Measurements from ENCODE around the gene PAIP2B. TPM values are rescaled to one million over a fixed set of nuclear protein-coding genes. Genes with fewer than 3 reads are reported as not detected.

Gene PAIP2B
- total RNA-seq, 1 experiment from 2014 or later = 0.34 TPM

DNA sequence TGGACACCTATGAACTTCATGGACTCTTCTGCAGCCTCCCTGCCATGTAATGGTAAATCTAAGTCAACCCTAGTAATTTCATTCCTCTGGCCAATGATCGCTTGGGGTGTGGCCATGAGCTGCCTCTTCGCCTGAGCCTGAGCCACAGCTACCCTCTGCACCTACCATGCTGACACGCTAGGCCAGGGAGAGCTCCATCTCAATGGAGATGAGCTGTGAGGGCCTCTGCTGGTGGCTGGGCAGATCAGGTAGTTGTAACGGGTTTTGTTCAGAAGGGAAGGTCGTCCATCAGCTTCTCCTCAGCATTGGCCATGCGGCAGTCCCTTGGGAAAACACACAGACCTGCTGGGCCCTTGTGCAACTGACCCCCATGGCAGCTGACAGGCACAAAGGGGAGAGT is 72.1 kb downstream of the PAIP2B start:
- H3K36me3 ChIP-seq = peaks cover 14% of the 10 kb centered on the region
- no peaks in the 10 kb centered on the region for H3K4me1 ChIP-seq (replicated peaks)
- H3K4me3 ChIP-seq = no peak overlapping the region
- no peak for DNase-seq (ENCODE audit: low read depth in 1 of 2, low spot score in 2 of 2)
- H3K9me3 ChIP-seq (replicated peaks) = no peaks in the 10 kb centered on the region
- H3K27ac ChIP-seq = no peak overlapping the region
- H3K27me3 ChIP-seq (replicated peaks) = no peaks in the 10 kb centered on the region

DNA sequence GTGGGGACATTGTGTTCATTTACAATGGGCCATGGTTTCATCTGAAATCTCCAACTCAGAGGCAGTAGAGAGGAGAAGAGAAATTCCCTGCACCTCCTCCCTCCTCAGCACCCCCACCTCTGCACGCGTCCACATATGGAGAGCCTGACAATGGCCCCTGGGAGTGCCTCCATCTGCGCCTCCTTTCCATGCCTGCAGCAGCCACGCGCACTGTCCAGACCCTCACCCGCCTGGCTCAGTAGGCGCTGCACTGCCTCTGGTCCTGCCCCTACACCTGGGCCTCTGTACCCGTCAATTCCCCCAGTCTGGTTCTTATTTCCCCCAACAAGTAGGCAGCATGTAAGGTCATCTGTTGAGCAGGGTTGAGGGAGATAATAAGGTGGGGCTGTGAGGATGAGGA is 72.6 kb downstream of the PAIP2B start:
- H3K27me3 ChIP-seq (replicated peaks) = no peaks in the 10 kb centered on the region
- no peak for DNase-seq (ENCODE audit: low read depth in 1 of 2, low spot score in 2 of 2)
- no peaks in the 10 kb centered on the region for H3K9me3 ChIP-seq (replicated peaks)
- H3K4me1 ChIP-seq (replicated peaks) = no peaks in the 10 kb centered on the region
- no peak overlapping the region for H3K27ac ChIP-seq
- H3K36me3 ChIP-seq = peaks cover 18% of the 10 kb centered on the region
- H3K4me3 ChIP-seq = no peak overlapping the region

DNA sequence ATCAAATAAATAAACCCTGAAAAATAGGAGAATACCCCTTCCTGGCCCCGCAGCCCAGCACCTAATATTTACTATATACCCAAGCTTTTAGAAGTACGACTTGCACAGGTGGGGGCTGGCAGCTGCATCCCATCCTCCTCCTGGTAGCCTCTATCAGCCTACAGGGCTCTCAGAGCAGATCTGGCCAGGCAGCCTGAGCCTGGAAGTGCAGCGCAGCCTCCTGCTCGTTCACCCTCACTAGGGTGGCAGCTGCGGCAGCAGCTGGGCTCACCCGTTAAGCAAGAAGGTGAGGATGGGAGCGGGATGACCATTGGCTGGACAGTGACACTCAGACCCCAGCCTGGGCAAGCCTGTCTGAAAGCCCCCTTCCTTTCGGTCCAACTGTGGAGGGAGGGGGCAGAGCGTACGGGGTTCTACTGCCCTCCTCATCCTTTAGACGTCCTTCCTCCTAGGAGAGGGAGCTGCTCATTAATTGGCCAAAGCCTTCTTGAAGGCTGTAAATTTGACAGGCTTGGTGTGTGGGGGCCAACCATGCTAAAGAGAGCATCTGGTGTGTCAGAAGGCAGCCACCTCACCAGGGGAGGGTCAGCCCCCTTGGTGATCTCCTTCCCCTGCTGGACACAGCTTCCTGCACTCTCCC is 73.2 kb downstream of the PAIP2B start:
- Histone ChIP-seq H3K27ac (no peak overlapping the region), H3K4me1 (replicated peaks) (no peaks in the 10 kb centered on the region), H3K36me3 (peaks cover 24% of the 10 kb centered on the region), H3K27me3 (replicated peaks) (no peaks in the 10 kb centered on the region), H3K4me3 (no peak overlapping the region), H3K9me3 (replicated peaks) (no peaks in the 10 kb centered on the region)
- DNase-seq (ENCODE audit: low read depth in 1 of 2, low spot score in 2 of 2) = no peak

DNA sequence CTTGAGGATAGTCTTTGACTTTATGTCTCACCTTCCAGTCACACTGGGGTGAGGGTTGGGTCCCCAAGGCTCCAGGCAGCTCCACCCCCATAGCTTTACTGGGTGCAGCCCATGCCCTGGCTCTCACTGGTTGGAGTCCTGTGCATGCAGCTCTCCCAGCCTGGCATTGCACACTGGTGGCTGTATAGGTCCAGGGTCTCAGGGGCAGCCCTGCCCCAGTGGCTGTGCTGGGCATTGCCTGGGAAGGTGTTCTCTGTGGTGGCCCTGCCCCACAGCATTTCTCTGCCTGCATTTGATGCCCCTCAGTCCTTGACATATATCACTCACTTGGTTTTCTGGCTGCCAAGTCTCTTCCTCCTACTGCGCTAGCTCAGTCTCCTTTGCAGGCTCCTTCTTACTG is 75.3 kb downstream of the PAIP2B start:
- Histone ChIP-seq H3K9me3 (replicated peaks) (no peaks in the 10 kb centered on the region), H3K27me3 (replicated peaks) (no peaks in the 10 kb centered on the region), H3K4me3 (no peak overlapping the region), H3K27ac (no peak overlapping the region), H3K4me1 (replicated peaks) (no peaks in the 10 kb centered on the region), H3K36me3 (peaks cover 45% of the 10 kb centered on the region)
- no peak for DNase-seq (ENCODE audit: low read depth in 1 of 2, low spot score in 2 of 2)

DNA sequence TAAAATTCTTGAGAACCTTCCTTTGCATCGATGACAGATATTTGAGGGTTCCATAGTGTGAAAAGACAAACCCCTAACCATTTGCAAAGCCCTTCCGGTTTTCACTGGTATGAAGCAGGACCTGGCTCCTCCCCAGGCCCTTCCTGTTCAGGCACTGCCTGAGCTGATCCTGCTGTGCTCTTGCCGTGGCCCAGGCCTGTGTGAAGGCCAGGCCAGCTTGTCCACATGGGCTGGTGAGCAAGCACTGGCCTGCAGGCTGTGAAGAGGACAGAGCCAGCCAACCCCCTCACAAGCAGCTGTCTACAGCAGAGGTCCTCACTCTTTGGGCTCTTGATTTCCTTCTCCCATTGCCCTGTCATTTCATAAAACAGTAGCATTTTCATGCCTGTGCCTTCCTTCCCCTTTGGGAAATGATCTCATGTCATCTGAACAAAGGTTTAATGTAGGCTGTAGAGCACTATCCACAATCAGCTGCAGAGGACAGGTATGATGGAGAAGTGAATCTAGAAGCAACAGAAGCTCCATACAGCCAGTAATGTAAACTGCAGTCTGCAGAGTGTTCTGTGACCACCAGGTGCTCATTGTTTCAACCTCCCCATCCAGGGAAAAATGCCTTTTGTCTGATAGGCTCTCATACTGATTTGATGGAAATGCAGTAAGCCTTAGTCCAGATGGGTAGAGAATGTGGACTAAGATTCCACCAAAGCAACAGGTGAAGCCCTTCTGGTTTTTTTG is 76.7 kb downstream of the PAIP2B start:
- Histone ChIP-seq H3K27ac (no peak overlapping the region), H3K4me1 (replicated peaks) (no peaks in the 10 kb centered on the region), H3K27me3 (replicated peaks) (no peaks in the 10 kb centered on the region), H3K36me3 (peaks cover 58% of the 10 kb centered on the region), H3K9me3 (replicated peaks) (no peaks in the 10 kb centered on the region), H3K4me3 (no peak overlapping the region)
- DNase-seq (ENCODE audit: low read depth in 1 of 2, low spot score in 2 of 2) = no peak

DNA sequence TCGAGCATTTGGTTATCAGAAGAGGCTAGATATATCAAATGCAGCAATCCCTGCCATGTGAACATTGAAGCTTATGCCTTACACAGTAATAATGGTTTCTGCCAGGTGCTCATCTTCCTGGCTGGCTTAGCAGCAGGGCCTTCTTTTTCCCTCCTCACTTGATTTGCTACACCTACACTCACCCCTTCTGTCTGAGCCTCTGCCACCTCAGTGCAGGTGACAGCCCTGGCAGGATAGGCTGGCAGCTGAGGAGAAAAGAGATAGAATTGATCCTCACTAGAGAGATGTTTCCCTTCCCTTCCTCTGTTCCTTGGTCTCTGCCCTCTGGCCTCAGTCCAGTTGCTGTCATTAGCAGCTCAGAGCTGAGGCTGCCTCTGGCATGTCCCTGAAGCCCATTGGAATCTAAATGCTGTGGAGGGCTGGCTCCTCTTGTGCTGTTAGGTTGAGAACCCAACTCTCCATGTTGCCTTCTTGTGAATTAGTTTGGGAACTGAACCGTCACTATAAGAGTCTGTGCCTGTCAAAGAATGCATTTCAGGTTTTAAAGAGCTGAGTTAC is 78.3 kb downstream of the PAIP2B start:
- H3K9me3 ChIP-seq (replicated peaks) = no peaks in the 10 kb centered on the region
- H3K4me1 ChIP-seq (replicated peaks) = no peaks in the 10 kb centered on the region
- no peaks in the 10 kb centered on the region for H3K27me3 ChIP-seq (replicated peaks)
- H3K27ac ChIP-seq = no peak overlapping the region
- DNase-seq (ENCODE audit: low read depth in 1 of 2, low spot score in 2 of 2) = no peak
- peaks cover 75% of the 10 kb centered on the region for H3K36me3 ChIP-seq
- H3K4me3 ChIP-seq = no peak overlapping the region

DNA sequence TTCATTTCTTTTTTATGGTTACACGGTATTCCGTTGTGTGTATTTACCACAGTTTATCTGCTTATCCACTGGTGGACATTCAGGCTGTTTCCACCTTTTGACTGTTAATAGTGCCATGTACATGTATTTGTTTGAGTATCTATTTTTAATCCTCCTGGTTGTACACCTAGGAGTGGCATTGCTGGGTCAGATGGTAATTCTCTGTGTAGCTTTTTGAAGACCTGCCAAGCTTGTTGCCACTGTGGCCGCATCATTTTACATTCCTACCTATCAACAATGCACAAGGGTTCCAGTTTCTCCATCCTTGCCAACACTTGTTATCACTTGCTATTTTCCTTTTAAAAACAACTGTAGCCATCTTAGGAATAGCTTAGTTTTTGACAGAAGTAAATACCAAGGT is 83.1 kb downstream of the PAIP2B start:
- Histone ChIP-seq H3K4me3 (no peak overlapping the region), H3K27me3 (replicated peaks) (no peaks in the 10 kb centered on the region), H3K9me3 (replicated peaks) (no peaks in the 10 kb centered on the region), H3K36me3 (peaks cover 95% of the 10 kb centered on the region), H3K4me1 (replicated peaks) (no peaks in the 10 kb centered on the region), H3K27ac (no peak overlapping the region)
- DNase-seq (ENCODE audit: low read depth in 1 of 2, low spot score in 2 of 2) = no peak

DNA sequence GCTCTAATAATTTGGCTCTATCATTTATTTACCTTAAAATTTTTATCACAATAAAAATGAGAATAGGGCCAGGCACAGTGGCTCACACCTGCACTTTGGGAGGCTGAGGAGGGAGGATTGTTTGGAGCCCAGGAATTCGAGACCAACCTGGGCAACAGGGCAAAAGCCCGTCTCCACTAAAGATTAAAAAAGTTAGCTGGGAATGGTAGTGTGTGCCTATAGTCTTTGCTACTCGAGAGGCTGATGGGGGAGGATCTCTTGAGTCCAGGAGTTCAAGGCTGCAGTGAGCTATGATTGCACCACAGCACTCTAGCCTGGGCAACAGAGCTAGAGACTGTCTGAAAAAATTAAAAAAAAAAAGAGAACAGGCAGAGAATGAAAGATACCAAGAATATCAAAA is 90.7 kb downstream of the PAIP2B start:
- Histone ChIP-seq H3K36me3 (peaks cover 73% of the 10 kb centered on the region), H3K27me3 (replicated peaks) (no peaks in the 10 kb centered on the region)

DNA sequence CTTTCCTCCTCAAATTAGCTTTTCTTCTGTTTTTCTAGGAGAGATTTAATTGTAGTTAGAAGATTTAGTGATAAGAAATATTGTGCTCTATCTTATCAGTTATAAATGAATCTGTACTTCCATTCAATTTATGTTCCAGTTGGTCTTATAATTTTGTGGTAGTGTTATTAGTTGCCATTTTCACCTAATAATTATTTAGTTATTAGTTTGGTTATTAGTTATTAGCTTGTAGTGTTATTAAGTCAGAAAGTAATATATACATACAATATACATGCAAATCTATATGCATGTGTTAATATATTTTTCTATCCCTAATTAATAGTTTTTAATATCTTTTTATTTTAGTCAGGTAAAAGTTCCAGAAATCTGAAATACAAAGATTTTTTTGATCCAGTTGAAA is 93.3 kb downstream of the PAIP2B start:
- Histone ChIP-seq H3K36me3 (peaks cover 50% of the 10 kb centered on the region), H3K27ac (no peak overlapping the region), H3K4me1 (replicated peaks) (peaks cover 10% of the 10 kb centered on the region; the same call in 1 of the 2 replicates), H3K4me3 (no peak overlapping the region), H3K27me3 (replicated peaks) (no peaks in the 10 kb centered on the region), H3K9me3 (replicated peaks) (no peaks in the 10 kb centered on the region)
- no peak for DNase-seq (ENCODE audit: low read depth in 1 of 2, low spot score in 2 of 2)

More for the DNA sequence above, 90.7 kb downstream of the PAIP2B start:
- Histone ChIP-seq H3K27ac (no peak overlapping the region), H3K4me3 (no peak overlapping the region), H3K9me3 (replicated peaks) (no peaks in the 10 kb centered on the region), H3K4me1 (replicated peaks) (peaks cover 7% of the 10 kb centered on the region; the same call in 1 of the 2 replicates)
- DNase-seq (ENCODE audit: low read depth in 1 of 2, low spot score in 2 of 2) = no peak

Other genes with a start within 250 kb of the PAIP2B start
- gene ANKRD53, start 248.5 kb downstream of the PAIP2B start, total RNA-seq (2014; rRNA removed; shearing (Covaris generic)) = not detected in 2 replicates
- 19.1 and 50.5 TPM in 2 replicates for gene TEX261, start 232.2 kb downstream of the PAIP2B start, total RNA-seq (2014; rRNA removed; shearing (Covaris generic))
- 35.8 and 48.0 TPM in 2 replicates for gene NAGK, start 158.5 kb downstream of the PAIP2B start, total RNA-seq (2014; rRNA removed; shearing (Covaris generic))
- 6.2 and 9.6 TPM in 2 replicates for gene MCEE, start 96.9 kb downstream of the PAIP2B start, total RNA-seq (2014; rRNA removed; shearing (Covaris generic))
- gene MPHOSPH10, start 96.5 kb downstream of the PAIP2B start, total RNA-seq (2014; rRNA removed; shearing (Covaris generic)) = 30.2 and 44.1 TPM in 2 replicates
- 98.4 and 99.7 TPM in 2 replicates for gene ZNF638, start 104.7 kb upstream of the PAIP2B start, total RNA-seq (2014; rRNA removed; shearing (Covaris generic))
- gene DYSF, start 226.5 kb upstream of the PAIP2B start, total RNA-seq (2014; rRNA removed; shearing (Covaris generic)) = 12.1 and 17.2 TPM in 2 replicates